Epithelial cell of esophagus (primary cell): ENCODE data around the gene MAN1B1.
A peak's percentile ranks its signal among the peaks of the same experiment; 100 is the strongest.
"Not testable (repeated sequence)": the region's sequence is repeated elsewhere in the genome, so short reads cannot be mapped to it uniquely, and the experiment has no call there.

Experiments
- DNase-seq: peaks from one replicate; pipeline ENCODE4 v3.0.0; 2010; ENCODE audit warnings: low read depth
- H3K4me3 ChIP-seq: 2 replicates; pipeline ENCODE4 v1.5.1; 2011; ENCODE audit warnings: mild to moderate bottlenecking, low read length, control low read depth
- CTCF ChIP-seq: IDR thresholded peaks from 2 replicates; pipeline ENCODE4 v1.5.1; 2011; ENCODE audit warnings: low read depth, mild to moderate bottlenecking, low read length, control low read depth, inconsistent platforms; ENCODE audit not compliant: insufficient read depth; ENCODE audit errors: missing control alignments

Gene MAN1B1

GRCh38 chr9:137062384-137062783 is 24.4 kb upstream of the MAN1B1 start:
- no peak overlapping the region for H3K4me3 ChIP-seq
- DNase-seq: peak; percentile 42
- TF ChIP-seq CTCF: no peak

GRCh38 chr9:137062798-137063197 is 24.0 kb upstream of the MAN1B1 start:
- not testable (repeated sequence) for H3K4me3 ChIP-seq, DNase-seq

GRCh38 chr9:137063311-137064026 is 23.3 kb upstream of the MAN1B1 start:
- H3K4me3 ChIP-seq: no peak overlapping the region
- no peak for TF ChIP-seq CTCF
- no peak for DNase-seq

- DNase-seq: peak; percentile 48
- TF ChIP-seq CTCF: peak; percentile 84
- H3K4me3 ChIP-seq: no peak overlapping the region
Measured at GRCh38 chr9:137064027-137064879, 22.5 kb upstream of the MAN1B1 start.

GRCh38 chr9:137064880-137065164 is 22.0 kb upstream of the MAN1B1 start:
- no peak for DNase-seq
- H3K4me3 ChIP-seq: no peak overlapping the region
- no peak for TF ChIP-seq CTCF

- no peak overlapping the region for H3K4me3 ChIP-seq
- DNase-seq: no peak
- TF ChIP-seq CTCF: no peak
Measured at GRCh38 chr9:137065336-137065967, 21.3 kb upstream of the MAN1B1 start.

GRCh38 chr9:137066096-137066861 is 20.5 kb upstream of the MAN1B1 start:
- no peak overlapping the region for H3K4me3 ChIP-seq
- no peak for DNase-seq
- no peak for TF ChIP-seq CTCF
